T-helper 2 cell (primary cell): Measurements from ENCODE around the gene ONECUT2.
"Not testable (repeated sequence)": the region's sequence is repeated elsewhere in the genome, so short reads cannot be mapped to it uniquely, and the experiment has no call there.

Experiments
- DNase-seq, 5 experiments: peaks; one replicate each; pipeline versions ENCODE4 v3.0.0 to v3.0.0-alpha.2; 2012 to 2022

The ONECUT2 gene

GRCh38 chr18:57446322-57446721 lies 11.1 kb downstream of the ONECUT2 start:
- DNase-seq = no peak

- DNase-seq = no peak
These were observed 12.0 kb downstream of the ONECUT2 start for GRCh38 chr18:57447154-57447621.

GRCh38 chr18:57455576-57456129 lies 20.5 kb downstream of the ONECUT2 start:
- DNase-seq = no peak

- no peak for DNase-seq
These were observed 26.6 kb downstream of the ONECUT2 start for GRCh38 chr18:57461652-57462269.

- no peak for DNase-seq
These were observed 31.1 kb downstream of the ONECUT2 start for GRCh38 chr18:57466307-57466706.

GRCh38 chr18:57466745-57467409 lies 31.7 kb downstream of the ONECUT2 start:
- DNase-seq = no peak

- DNase-seq = no peak
These were observed 34.7 kb downstream of the ONECUT2 start for GRCh38 chr18:57469884-57470283.

- no peak for DNase-seq
These were observed 40.2 kb downstream of the ONECUT2 start for GRCh38 chr18:57475408-57475807.

- DNase-seq = no peak
These were observed 40.7 kb downstream of the ONECUT2 start for GRCh38 chr18:57475903-57476302.

GRCh38 chr18:57480733-57481132 lies 45.6 kb downstream of the ONECUT2 start:
- no peak for DNase-seq

GRCh38 chr18:57497372-57498294 lies 62.5 kb downstream of the ONECUT2 start:
- DNase-seq = no peak

GRCh38 chr18:57498682-57499256 lies 63.6 kb downstream of the ONECUT2 start:
- DNase-seq = no peak

- no peak for DNase-seq
These were observed 67.5 kb downstream of the ONECUT2 start for GRCh38 chr18:57502624-57503023.

- DNase-seq = no peak
These were observed 70.1 kb downstream of the ONECUT2 start for GRCh38 chr18:57505231-57505630.

GRCh38 chr18:57516056-57516455 lies 80.9 kb downstream of the ONECUT2 start:
- DNase-seq = no peak

- no peak for DNase-seq
These were observed 83.4 kb downstream of the ONECUT2 start for GRCh38 chr18:57518533-57518932.

- no peak for DNase-seq
These were observed 84.7 kb downstream of the ONECUT2 start for GRCh38 chr18:57519668-57520424.

GRCh38 chr18:57522348-57522747 lies 87.2 kb downstream of the ONECUT2 start:
- DNase-seq = not testable (repeated sequence)

GRCh38 chr18:57523171-57523956 lies 88.2 kb downstream of the ONECUT2 start:
- DNase-seq = no peak

- DNase-seq = no peak
These were observed 92.5 kb downstream of the ONECUT2 start for GRCh38 chr18:57527556-57528229.
